NCI-H2029 treated with DMSO at 0.1 percent for 48 hours (cell line): ENCODE data around the gene PACS2.
"Not testable (repeated sequence)": the region's sequence is repeated elsewhere in the genome, so short reads cannot be mapped to it uniquely, and the experiment has no call there.

Experiments used
- DNase-seq: peaks from one replicate; lab custom pipeline; 2025; lab: John Stamatoyannopoulos, UW

PACS2 gene

GRCh38 chr14:105333020-105333490 lies 18.5 kb downstream of the PACS2 start:
- DNase-seq, result no peak

- DNase-seq, result no peak
Observed at GRCh38 chr14:105333613-105334364, 19.2 kb downstream of the PACS2 start.

GRCh38 chr14:105334383-105335230 lies 20.1 kb downstream of the PACS2 start:
- no peak for DNase-seq

GRCh38 chr14:105335231-105335542 lies 20.6 kb downstream of the PACS2 start:
- DNase-seq, result not testable (repeated sequence)

GRCh38 chr14:105335735-105336476 lies 21.4 kb downstream of the PACS2 start:
- no peak for DNase-seq

GRCh38 chr14:105336477-105337287 lies 22.1 kb downstream of the PACS2 start:
- no peak for DNase-seq

GRCh38 chr14:105337433-105337832 lies 22.9 kb downstream of the PACS2 start:
- no peak for DNase-seq

GRCh38 chr14:105337966-105338741 lies 23.6 kb downstream of the PACS2 start:
- DNase-seq, result no peak

GRCh38 chr14:105340821-105341733 lies 26.5 kb downstream of the PACS2 start:
- no peak for DNase-seq

GRCh38 chr14:105343194-105343593 lies 28.6 kb downstream of the PACS2 start:
- DNase-seq, result no peak

- DNase-seq, result no peak
Observed at GRCh38 chr14:105346200-105346533, 31.6 kb downstream of the PACS2 start.

- DNase-seq, result no peak
Observed at GRCh38 chr14:105346876-105347586, 32.5 kb downstream of the PACS2 start.

GRCh38 chr14:105347587-105347968 lies 33.0 kb downstream of the PACS2 start:
- no peak for DNase-seq

- no peak for DNase-seq
Observed at GRCh38 chr14:105348169-105348944, 33.8 kb downstream of the PACS2 start.

- DNase-seq, result no peak
Observed at GRCh38 chr14:105348945-105349699, 34.6 kb downstream of the PACS2 start.

- no peak for DNase-seq
Observed at GRCh38 chr14:105349992-105350391, 35.4 kb downstream of the PACS2 start.

- no peak for DNase-seq
Observed at GRCh38 chr14:105350450-105351244, 36.1 kb downstream of the PACS2 start.
